Body of pancreas (tissue), 4 donors: ENCODE measurements around the gene ZNF425. TPM values are rescaled to one million over a fixed set of nuclear protein-coding genes. Genes with fewer than 3 reads are reported as not detected.

ENCODE experiments used
- ATAC-seq: fragments of 150-250 bp; one replicate; pipeline ENCODE4 v1.9.1; 2016
- DNase-seq, 4 donors: peaks; one replicate each; pipeline ENCODE4 v3.0.0-alpha.2; 2019
- H3K27ac ChIP-seq, 4 donors: fragments of 200-600 bp; sonication (generic); 1 replicate in 3 of 4; 2 replicates in 1 of 4; pipeline versions ENCODE4 v1.5.1 to v1.6.1; 2016 to 2019; ENCODE audit warnings: mild to moderate bottlenecking in 1 of 4, mixed read lengths in 1 of 4, moderate library complexity in 1 of 4
- H3K27me3 ChIP-seq, 2 donors: fragments of 200-600 bp; sonication (generic); one replicate each; pipeline ENCODE4 v1.6.0; 2016; ENCODE audit warnings: mild to moderate bottlenecking in 1 of 2
- H3K36me3 ChIP-seq, 2 donors: fragments of 200-600 bp; sonication (generic); replicated peaks in 1 of 2; 2 replicates each; pipeline ENCODE4 v1.5.1; 2016; ENCODE audit warnings: low read depth in 2 of 2; ENCODE audit not compliant: insufficient read depth in 1 of 2
- H3K4me1 ChIP-seq: fragments of 200-600 bp; sonication (generic); one replicate; pipeline ENCODE4 v1.6.0; 2016
- H3K4me3 ChIP-seq, 2 donors: fragments of 200-600 bp; sonication (generic); 1 replicate in 1 of 2; 2 replicates in 1 of 2; pipeline ENCODE4 v1.5.1; 2016 to 2019
- H3K9me3 ChIP-seq, 3 donors: fragments of 200-600 bp; sonication (generic); 1 replicate in 2 of 3; 2 replicates in 1 of 3; pipeline ENCODE4 v1.5.1; 2016
- CTCF ChIP-seq, 7 experiments: fragments of 450-650 bp in 4 of 7; fragments of 200-600 bp in 3 of 7; sonication (generic) in 3 of 7; IDR thresholded peaks; one replicate each; pipeline ENCODE4 v1.5.1; 2016 to 2019; ENCODE audit warnings: antibody characterized with exemption in 7 of 7
- POLR2A ChIP-seq, 3 donors: fragments of 450-650 bp; IDR thresholded peaks; one replicate each; pipeline ENCODE4 v1.6.1; 2016; ENCODE audit warnings: antibody characterized with exemption in 3 of 3, mild to moderate bottlenecking in 2 of 3
- WGBS, 2 donors: methylation state at CpG; one replicate each; pipeline ENCODE4 v1.1.5; 2017; 5-methylcytosine and 5-hydroxymethylcytosine counted together
- intact Hi-C: fragments of 100-400 bp; cut with DNase I; formaldehyde crosslinking; loops from one replicate; pipeline ENCODE4 v1.15.1; 2023
- total RNA-seq, 2 donors: library from RNA; depleted of rRNA; stranded (reverse); fragments of >200 nt; gene quantifications; one replicate each; pipeline ENCODE4 v1.1.0, GENCODE V29; 2016

ZNF425 gene
- total RNA-seq, 2 donors from 2014 or later = 0.33 to 1.6 TPM

GRCh38 chr7:149153346-149153745, 27.2 kb upstream of the ZNF425 start:
- no peaks in the 10 kb centered on the region for H3K27me3 ChIP-seq
- no peak for ATAC-seq
- TF ChIP-seq POLR2A (IDR thresholded peaks at IDR 0.05) (no peak), CTCF (IDR thresholded peaks at IDR 0.05) (no peak)

GRCh38 chr7:149150981-149151380, 24.9 kb upstream of the ZNF425 start:
- Histone ChIP-seq H3K36me3 (peaks cover 0 to 2% of the 10 kb centered on the region in 2 donors), H3K4me3 (no peak overlapping the region), H3K27ac (peak overlapping the region in 1 of 4 donors; percentile 12), H3K27me3 (no peaks in the 10 kb centered on the region), H3K9me3 (no peaks in the 10 kb centered on the region), H3K4me1 (peaks cover 35% of the 10 kb centered on the region)
- TF ChIP-seq CTCF (IDR thresholded peaks at IDR 0.05) = no peak
- TF ChIP-seq POLR2A (IDR thresholded peaks at IDR 0.05) = no peak
- intact Hi-C loops = no loop called here
- 22 to 29% methylated on average over 4 of the region's 4 CpGs for WGBS, 2 donors
- DNase-seq (no peak), ATAC-seq (no peak)

More at GRCh38 chr7:149153346-149153745, 27.2 kb upstream of the ZNF425 start:
- Histone ChIP-seq H3K36me3 (peaks cover 0 to 4% of the 10 kb centered on the region in 2 donors), H3K4me3 (no peak overlapping the region), H3K27ac (no peak overlapping the region), H3K4me1 (peaks cover 27% of the 10 kb centered on the region), H3K9me3 (no peaks in the 10 kb centered on the region)
- intact Hi-C loops = no loop called here
- no peak for DNase-seq
- 89 to 93% methylated on average over 1 to 2 of the region's 2 CpGs for WGBS, 2 donors

- WGBS, 2 donors = 0 to 2% methylated on average over 25 to 82 of the region's 86 CpGs
- intact Hi-C loops = no loop called here
Observed at GRCh38 chr7:149147752-149148653, 21.9 kb upstream of the ZNF425 start.

GRCh38 chr7:149147072-149147751, 21.1 kb upstream of the ZNF425 start, which contains the start of gene ZNF398:
TSS of gene ZNF398 (plus strand) at chr7:149147453. CDS start at chr7:149147743, 290 bp downstream.
- Histone ChIP-seq H3K4me3 (peak within 1 kb of the TSS; percentile 58 to 82), H3K27ac (peak within 1 kb of the TSS; percentile 65 to 94 (median 88)), H3K36me3 (no peaks in the 10 kb centered on the region), H3K4me1 (peaks cover 48% of the 10 kb centered on the region), H3K27me3 (no peaks in the 10 kb centered on the region), H3K9me3 (no peaks in the 10 kb centered on the region)
- intact Hi-C loops = no loop called here
- WGBS, 2 donors = 0 to 1% methylated on average over 8 to 76 of the region's 79 CpGs
- DNase-seq (peak; percentile 71 to 80 (median 74)), ATAC-seq (peak; percentile 91)
- TF ChIP-seq CTCF (IDR thresholded peaks at IDR 0.05) = peak; percentile 50 to 99 (median 85)
- TF ChIP-seq POLR2A (IDR thresholded peaks at IDR 0.05) = peak; percentile 45 to 51 (median 50)

More at GRCh38 chr7:149147752-149148653, 21.9 kb upstream of the ZNF425 start:
- Histone ChIP-seq H3K27ac (peak overlapping the region; percentile 65 to 94 (median 88)), H3K27me3 (no peaks in the 10 kb centered on the region), H3K9me3 (no peaks in the 10 kb centered on the region), H3K36me3 (no peaks in the 10 kb centered on the region), H3K4me1 (peaks cover 48% of the 10 kb centered on the region), H3K4me3 (peak overlapping the region; percentile 58 to 82)
- ATAC-seq (peak; percentile 52), DNase-seq (peak; percentile 54 to 68 (median 62))
- TF ChIP-seq POLR2A (IDR thresholded peaks at IDR 0.05) (peak in 2 of 3 donors; percentile 41 to 51), CTCF (IDR thresholded peaks at IDR 0.05) (no peak)
